Stimulated activated CD8-positive, alpha-beta memory T cell treated with anti-CD3 and anti-CD28 coated beads, Interleukin-12 subunit alpha, Interleukin-12 subunit beta, amount 100 ng/mL, for 24 hours (primary cell): ENCODE data around the gene CFAP65.
A peak's percentile ranks its signal among the peaks of the same experiment; 100 is the strongest.

Experiments used
- DNase-seq: peaks from one replicate; pipeline ENCODE4 v3.0.0-alpha.2; 2020; ENCODE audit errors: extremely low read depth

Gene CFAP65

GRCh38 chr2:219060821-219061791 is 19.8 kb upstream of the CFAP65 start, which contains the start of gene IHH:
TSS of gene IHH (minus strand) at chr2:219060921. CDS start at chr2:219060467, 454 bp downstream.
- DNase-seq = no peak

GRCh38 chr2:219059725-219060682 is 18.7 kb upstream of the CFAP65 start:
- DNase-seq = no peak

GRCh38 chr2:219059375-219059724 is 18.0 kb upstream of the CFAP65 start:
- no peak for DNase-seq

- no peak for DNase-seq
Observed at GRCh38 chr2:219058541-219059374, 17.4 kb upstream of the CFAP65 start.

- DNase-seq = peak; percentile 32
Observed at GRCh38 chr2:219057709-219058540, 16.6 kb upstream of the CFAP65 start.

GRCh38 chr2:219056896-219057708 is 15.8 kb upstream of the CFAP65 start:
- DNase-seq = no peak

GRCh38 chr2:219056176-219056895 is 15.0 kb upstream of the CFAP65 start:
- DNase-seq = no peak

GRCh38 chr2:219054956-219055903 is 13.9 kb upstream of the CFAP65 start:
- no peak for DNase-seq

- DNase-seq = no peak
Observed at GRCh38 chr2:219049282-219049681, 8.0 kb upstream of the CFAP65 start.

GRCh38 chr2:219045937-219046550 is 4.7 kb upstream of the CFAP65 start:
- no peak for DNase-seq

- no peak for DNase-seq
Observed at GRCh38 chr2:219042750-219043149, 1.4 kb upstream of the CFAP65 start.

GRCh38 chr2:219042157-219042556 is 841 bp upstream of the CFAP65 start:
- no peak for DNase-seq

- no peak for DNase-seq
Observed at GRCh38 chr2:219038600-219038999, 2.7 kb downstream of the CFAP65 start.

- no peak for DNase-seq
Observed at GRCh38 chr2:219037783-219038499, 3.4 kb downstream of the CFAP65 start.

GRCh38 chr2:219035942-219036341 is 5.4 kb downstream of the CFAP65 start:
- DNase-seq = no peak

- no peak for DNase-seq
Observed at GRCh38 chr2:219034823-219035222, 6.5 kb downstream of the CFAP65 start.
